ENCODE results near the gene RHBG. TPM values are rescaled to one million over a fixed set of nuclear protein-coding genes. Genes with fewer than 3 reads are reported as not detected.
A peak's percentile ranks its signal among the peaks of the same experiment; 100 is the strongest.

Gene RHBG
- total RNA-seq, 1 donor from 2014 or later: not detected

DNA sequence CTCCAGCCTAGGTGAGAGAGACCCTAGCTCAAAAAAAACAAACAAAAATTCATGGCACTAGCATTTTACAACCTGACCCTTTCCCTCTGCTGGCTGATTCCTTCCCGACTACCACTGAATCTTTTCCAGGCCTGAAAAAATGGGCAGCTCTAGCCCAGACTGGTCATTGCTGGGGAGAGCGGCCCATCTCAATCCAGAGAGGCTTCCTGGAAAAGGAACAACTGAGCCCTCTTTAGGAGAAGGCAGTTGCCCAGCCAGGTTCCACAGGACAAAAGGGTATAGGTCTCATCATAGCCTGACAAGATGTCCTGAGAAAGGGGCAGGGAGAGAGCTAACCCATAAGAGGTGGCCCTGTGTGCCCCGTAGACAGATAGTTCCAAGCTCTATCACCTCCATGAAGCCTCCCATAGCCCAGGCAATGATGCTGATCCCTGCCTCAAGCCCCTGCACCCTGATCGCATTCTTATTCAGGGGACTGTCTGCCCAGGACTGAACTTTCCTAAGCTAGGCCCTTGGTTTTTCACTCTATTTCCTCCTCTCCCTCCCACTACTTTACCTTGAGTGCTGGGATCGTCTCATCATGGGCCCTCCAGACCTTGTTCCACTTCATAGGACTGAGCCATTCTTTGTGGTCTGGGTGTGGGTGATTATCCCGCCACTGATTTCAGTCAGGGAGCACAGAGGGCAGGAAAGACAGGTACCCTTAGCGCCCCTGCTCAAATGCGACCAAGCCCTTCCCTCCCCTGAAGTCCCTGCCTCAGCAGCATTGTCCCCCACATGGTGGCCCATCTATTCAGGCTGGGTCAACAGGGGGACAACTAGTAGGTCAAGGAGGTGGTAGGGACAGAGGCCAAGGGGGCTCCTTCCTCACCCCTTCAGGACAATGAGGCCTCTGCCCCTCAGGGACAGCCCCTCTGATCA, 18.2 kb downstream of the RHBG start:
- no peak for DNase-seq

DNA sequence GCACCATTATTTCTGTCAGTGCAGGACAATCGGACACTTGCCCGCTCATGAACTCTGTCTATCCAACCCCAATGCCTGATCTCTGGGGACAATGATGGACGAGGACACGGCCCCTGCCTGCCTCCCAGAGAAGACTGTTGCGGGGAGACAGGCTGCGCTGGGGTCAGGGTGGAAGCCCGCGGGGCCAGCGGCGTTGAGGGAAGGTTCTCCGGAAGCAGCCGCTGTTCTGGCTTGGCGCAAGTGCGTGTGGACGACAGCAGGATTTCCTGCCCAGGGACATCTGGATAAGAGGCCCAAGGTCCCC, 18.8 kb downstream of the RHBG start:
- peak; percentile 18 for DNase-seq

- peak; percentile 10 for DNase-seq
These were observed 19.4 kb downstream of the RHBG start for GRCh38 chr1:156388174-156389137.

- DNase-seq: no peak
These were observed 20.3 kb downstream of the RHBG start for GRCh38 chr1:156389311-156389710.

DNA sequence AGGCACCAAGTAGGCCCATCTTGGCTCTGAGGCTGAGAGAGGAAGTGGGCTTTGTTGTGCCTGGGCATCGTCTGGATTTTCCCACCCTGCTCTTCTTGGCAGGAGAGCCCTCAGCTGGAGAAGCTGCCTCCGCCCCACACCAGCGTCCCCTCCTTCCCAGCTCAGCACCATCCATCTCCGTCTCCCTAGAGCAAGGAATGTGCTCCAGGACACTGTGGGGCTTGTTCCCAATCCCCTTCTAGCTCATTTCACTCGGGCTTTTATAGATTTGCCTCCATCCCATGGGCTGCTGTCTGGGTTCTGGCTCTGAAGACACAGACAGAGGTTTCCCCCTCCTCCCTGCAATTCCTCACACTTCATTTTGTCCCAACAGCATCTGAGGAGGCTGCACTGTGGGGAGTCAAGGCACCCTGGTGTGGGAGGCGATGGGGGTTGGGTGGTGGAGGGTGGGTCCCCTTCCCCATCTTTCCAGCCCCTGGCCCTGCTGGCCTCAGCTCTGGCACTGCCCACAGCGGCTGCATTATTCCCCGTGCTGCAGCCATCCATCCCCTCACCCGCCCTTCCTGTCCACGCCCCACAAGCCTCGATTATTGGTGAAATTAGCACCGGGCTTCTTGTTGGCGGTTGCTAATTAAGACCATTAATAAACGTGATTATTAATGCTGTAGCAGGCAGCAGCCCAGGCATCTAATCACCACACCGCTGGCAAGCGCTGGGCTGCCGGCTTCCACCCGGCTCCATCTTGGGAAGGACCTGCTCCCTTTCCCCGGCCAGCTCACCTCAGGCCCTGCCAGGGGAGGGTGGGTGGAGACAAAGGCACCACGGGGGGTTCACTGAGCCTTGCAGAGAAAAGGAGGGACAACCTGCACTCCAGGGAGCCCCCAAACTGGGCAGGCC, 21.7 kb downstream of the RHBG start:
- DNase-seq: no peak

DNA sequence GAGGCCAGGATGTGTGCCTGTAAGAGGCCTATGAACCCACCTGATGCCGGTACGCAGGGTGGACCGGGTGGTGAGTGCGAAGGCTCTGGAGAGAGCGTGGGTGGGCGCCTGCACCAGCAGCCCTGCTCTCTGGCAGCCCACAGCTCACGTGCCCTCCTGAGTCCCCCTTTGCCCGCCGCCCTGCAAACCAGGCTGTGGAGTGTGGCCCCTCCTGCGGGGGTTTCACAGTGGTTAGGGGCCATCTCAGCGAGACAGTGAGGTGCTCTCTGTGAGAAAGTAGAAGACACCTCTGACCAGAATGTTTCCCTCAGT, 22.3 kb downstream of the RHBG start:
- DNase-seq: no peak

DNA sequence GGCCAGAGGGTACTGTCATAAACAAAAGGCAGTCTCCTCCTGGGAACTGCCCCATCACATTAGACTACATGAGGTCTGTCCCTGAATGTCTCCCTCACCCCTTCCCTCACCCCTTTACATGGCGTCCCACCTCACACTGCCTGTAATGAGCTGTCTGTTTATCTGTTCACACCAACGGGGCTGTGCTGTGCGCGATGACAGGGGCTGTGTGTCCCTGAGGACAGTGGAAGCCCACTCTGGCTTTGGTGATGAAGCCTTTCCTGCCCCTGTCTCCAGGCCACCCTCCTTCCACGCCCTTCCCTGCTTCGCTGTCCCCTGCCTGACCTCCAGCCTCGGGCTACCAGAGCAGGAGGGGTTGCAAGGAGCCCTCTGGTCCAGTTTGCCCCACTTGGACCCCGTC, 22.7 kb downstream of the RHBG start:
- DNase-seq: no peak

- no peak for DNase-seq
These were observed 23.4 kb downstream of the RHBG start for GRCh38 chr1:156392452-156392853.

DNA sequence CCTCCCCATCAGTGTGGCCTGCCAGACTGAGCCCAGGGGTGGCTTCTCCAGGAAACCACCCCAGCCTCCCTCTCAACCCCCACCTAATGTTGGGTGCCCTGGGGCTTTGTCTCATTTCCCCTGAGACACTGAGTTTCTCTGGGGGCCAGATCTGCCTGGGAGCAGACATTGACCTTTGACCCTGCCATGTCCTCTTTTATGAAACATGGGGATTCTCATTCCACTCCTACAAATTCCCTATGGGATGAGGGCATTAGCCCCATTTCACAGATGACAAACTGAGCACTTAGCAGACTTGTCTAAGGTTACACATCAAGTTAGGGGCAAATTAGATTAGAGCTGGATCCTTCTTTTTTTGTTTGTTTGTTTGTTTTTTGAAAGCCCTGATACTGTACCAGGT, 24.1 kb downstream of the RHBG start:
- DNase-seq: no peak

DNA sequence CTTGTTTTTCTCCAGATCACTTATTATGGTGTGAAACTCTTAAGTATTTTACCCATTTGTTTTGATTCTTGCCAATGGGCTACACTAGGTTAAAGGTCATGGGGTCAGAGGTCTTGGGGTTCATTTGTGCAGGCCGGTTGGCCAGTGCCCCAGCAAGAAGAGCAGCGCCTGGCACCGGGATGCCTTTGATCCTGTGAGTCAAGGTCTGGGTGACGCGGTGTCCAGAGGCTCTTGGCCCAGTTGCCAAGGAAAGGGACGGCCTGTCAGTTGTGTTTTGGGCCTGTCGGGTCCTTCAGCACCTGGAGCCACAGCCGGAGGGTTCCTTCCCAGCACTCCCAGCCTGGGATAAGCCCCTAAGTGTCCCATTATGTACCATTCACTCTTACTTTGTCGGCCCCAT, 25.1 kb downstream of the RHBG start:
- DNase-seq: no peak

- no peak for DNase-seq
These were observed 25.9 kb downstream of the RHBG start for GRCh38 chr1:156394835-156395461.

DNA sequence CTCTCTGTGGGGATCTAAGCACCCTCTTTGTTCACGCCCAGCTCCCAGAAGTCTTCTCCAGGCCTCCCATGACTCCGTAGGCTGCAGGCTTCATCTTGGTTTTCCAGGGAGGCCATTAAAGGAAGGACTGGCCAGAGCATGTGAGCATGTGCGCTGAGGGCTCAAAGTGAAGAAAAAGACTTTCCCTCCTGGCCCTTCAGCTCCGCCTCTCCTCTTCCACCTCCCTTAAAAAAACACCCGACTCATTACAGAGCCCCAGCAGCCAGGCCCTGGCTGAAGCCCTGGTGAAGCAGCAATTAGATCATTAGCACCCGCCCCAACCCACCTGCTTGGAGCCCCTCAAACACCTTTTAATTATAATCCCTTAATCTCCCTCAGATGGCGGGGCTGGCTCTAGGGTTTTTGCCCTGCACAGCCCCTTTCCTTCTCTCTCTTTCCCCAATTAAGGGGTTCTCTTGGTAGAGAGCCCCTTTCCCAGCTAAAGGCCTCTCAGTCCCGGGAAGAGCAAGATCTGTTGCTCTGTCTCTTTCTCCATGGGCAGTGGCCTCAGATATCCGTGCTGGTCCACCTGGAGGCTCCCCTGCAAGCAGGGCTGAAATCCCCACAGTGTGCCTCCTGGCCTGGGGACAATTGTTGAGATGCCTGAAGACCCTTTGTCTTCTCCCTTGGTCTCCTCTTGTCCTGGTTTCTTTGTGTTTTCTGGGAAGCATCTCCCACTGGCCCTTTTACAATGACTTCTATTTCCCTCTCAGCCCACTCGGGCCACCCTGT, 30.5 kb downstream of the RHBG start:
- no peak for DNase-seq

- no peak for DNase-seq
These were observed 31.4 kb downstream of the RHBG start for GRCh38 chr1:156400191-156400935.

- no peak for DNase-seq
These were observed 32.1 kb downstream of the RHBG start for GRCh38 chr1:156401041-156401574.

DNA sequence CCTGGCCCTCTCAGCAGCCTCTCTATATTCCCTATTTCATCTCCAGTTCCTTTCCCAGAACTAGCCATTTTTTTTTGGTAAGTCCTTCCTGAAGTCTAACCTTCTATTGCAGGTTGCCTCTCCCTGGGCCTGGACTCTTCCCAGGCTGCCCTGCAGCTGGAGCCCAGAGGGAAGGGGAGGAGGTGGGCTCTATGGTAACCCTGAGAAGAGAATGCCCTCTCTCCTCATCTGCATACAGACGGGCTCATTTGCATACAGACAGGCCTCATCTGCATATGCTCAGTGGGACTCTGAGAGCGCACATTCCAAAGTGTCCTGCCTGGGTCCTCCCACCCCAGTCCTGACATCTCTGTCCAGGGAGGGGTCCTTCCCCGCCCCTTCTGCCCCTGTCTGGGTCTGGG, 32.7 kb downstream of the RHBG start:
- DNase-seq: no peak

GRCh38 chr1:156402331-156403020, 33.5 kb downstream of the RHBG start:
- DNase-seq: no peak

GRCh38 chr1:156405670-156406069, 36.7 kb downstream of the RHBG start:
- DNase-seq: no peak

- no peak for DNase-seq
These were observed 37.2 kb downstream of the RHBG start for GRCh38 chr1:156406251-156406650.

DNA sequence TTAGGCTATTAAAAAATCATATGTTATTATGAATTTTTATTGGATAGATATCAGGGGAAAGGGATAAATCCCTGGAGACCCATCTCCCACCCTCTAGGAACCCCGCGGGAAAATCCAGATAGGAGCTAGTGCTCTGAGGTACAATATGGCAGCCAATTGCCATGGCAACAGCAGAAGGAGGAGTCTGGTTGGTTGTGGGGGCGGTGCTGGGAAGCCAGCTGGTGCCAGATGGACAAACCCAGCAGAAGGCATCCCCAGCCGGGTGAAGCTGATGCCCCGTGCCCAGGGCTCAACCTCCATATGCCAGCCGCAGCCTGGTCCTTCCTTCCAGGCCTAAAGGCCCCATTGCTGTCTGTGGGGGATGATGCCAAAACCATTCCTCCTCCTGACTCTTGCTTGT, 38.3 kb downstream of the RHBG start:
- DNase-seq: no peak

- no peak for DNase-seq
These were observed 38.7 kb downstream of the RHBG start for GRCh38 chr1:156407760-156408159.
